GM19035 (cell line): Measurements from ENCODE around the gene PGPEP1.
"Not testable (repeated sequence)": the region's sequence is repeated elsewhere in the genome, so short reads cannot be mapped to it uniquely, and the experiment has no call there.

Source experiments
- ATAC-seq: cut with Tn5 transposase; IDR thresholded peaks from one replicate; pipeline ENCODE4 v1.9.1; 2021; ENCODE audit not compliant: unreplicated experiment

PGPEP1 gene

DNA sequence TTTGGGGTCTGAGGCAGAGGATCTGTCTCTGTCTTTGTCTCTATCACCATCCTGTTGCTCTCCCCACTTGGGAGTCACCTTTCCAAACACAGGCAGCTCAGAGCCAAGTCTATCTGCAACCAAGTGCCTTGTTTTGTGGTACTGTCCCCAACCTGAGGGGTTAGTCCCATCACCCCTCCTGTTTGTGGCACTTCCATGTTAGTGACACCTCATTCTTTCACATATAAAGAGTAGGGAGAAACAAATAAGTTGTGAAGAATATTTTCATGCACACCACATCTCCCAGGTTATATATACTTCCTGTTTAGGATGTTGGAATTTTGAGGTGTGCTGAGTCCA lies 49.3 kb downstream of the PGPEP1 start:
- no peak for ATAC-seq

- ATAC-seq: no peak
Observed at GRCh38 chr19:18390065-18390907, 49.9 kb downstream of the PGPEP1 start.

DNA sequence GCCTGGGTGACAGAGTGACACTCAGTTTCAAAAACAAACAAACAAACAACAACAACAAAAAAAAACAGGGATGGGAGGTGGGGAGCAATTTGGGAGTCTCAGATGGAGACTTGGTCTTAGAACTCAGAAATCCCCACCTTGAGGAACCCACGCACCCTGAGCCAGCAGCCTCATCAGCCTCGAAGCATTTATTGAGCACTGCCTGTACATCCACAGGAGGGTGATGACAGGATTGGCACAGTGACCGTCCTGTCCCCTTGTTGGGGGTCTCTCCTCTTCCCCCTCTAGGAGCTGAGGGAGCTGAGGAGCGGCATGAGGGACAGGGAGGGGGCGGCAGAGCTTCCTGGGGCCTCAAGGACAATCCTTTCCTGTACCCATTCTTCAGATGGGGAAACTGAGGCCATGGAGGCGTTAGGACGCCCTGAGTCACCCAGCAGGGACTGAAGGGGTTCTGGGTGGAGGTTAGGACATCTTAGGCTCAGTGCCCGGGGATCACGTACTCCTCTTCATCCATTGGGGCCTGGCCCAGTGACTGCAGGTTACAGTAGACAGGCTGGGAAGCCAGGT lies 51.2 kb downstream of the PGPEP1 start:
- no peak for ATAC-seq

GRCh38 chr19:18392417-18392816 lies 52.0 kb downstream of the PGPEP1 start:
- ATAC-seq: no peak

DNA sequence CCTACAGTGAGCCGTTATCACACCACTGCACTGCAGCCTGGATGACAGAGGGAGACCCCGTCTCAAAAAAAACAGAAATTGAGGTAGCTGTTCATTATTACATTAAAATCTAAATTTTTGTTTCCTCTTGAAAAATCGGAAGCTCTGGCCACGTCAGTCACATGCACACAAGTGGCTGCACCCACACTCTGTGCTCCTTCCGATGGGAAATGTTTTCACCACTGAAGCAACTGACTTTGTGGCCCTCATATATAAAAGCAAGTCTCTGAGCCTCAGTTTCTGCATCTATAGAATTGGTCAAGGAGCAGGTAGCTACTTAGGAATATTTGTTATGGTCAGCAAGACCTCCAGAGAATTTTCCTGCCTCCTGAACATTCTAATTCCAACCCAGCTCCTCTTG lies 52.5 kb downstream of the PGPEP1 start:
- ATAC-seq: no peak

- no peak for ATAC-seq
Observed at GRCh38 chr19:18393836-18394235, 53.4 kb downstream of the PGPEP1 start.

DNA sequence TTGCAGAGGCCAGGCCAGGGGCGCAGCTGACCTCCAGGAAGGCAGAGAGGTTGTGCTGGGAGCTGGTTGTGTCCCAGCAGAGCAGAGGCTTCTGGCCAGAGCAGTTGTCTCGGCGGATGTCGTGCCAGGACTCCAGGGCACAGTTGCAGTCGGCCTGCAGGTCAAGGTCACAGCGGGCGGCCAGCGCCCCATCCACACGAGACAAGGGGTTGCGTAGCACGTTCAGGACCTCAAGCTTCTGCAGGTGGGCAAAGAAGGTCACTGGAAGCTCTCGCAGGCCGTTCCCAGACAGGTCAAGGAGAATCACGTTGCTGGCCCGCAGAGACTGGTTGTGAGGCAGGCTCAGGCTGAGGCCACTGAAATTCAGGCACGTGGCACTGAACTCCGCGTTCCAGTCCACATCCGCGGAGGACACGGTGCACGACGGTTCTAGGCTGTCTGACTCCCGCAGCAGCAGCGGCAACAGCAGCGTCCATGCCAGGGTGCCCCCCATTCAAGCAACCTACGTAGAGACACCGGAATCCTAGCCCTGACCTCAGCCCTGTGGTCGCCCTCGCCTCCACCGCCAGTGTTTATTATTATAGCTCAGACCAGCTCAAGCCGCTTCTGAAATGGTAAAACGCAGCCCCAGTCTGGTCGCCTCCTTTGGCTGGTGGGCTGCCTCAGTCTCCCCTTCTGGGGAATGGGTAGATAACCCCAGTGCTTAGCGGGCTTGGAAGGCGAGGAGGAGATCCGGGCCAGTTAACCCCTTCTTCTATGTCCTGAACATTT lies 56.3 kb downstream of the PGPEP1 start:
- ATAC-seq: no peak

DNA sequence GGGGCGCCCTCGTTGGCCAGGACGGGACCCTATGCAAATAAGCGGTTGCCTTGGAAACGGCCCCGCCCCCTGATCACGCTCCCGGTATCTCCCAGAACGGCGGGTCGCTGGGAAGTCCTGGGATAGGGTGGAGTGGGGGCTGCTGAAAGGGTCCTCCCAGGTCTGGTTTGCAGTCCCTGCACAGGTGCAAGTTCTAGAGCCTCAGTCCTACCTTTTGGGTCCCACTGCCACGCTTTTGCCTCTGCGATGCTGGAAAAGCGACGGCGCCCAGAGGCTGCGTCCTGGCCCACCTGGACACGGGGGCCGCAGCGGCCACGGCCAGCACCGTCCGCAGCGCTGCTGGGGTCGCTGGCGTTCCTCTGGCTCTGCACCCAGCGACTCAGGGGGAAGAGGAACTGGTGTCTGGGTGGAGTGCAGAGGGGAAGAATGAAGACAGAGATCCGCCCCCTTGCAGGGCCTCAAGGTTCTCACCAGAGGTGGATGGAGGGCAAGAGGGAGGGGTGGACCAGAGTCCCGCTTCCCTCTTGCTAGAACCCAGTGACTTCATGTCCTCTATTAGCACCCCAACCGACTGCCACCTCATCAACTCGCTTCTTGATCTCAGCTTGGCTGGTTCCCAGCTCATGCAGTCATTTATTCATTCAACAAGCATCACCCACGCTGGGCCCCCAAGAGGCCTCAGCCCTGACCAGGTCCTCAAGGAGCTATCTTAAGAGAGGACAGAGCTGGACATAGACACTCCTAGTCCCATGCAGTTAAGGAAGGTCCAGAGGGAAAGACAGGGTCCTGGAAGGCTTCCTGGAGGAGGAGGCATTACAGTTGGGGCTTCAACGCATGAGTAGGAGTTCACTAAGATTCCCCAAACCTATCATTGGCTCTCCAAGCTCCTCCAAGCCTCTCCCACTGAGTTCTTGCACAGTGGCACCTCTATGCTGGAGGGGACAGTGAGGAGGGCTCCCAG lies 57.1 kb downstream of the PGPEP1 start, which contains the start of gene LRRC25:
Gene LRRC25 (minus strand): TSS at position 381 of the 961 bp plus-strand sequence. CDS start 659 bp downstream, outside the sequence.
- peak; percentile 47 for ATAC-seq

DNA sequence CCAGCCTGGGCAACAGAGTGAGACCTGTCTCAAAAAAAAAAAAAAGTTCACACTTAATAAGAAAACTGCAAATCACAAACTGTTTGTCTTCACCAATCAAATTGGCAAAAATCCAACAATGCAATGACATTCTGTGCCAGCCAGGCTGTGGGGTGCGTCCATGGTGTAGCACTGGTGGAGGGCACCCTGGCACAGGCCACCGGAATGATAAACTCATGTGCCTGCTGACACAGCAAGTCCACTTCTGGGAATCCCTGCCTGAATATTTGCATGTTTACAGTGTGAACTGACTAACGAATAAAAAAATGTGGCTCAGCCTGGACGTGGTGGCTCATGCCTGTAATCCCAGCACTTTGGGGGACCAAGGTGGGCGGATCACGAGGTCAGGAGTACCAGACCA lies 58.6 kb downstream of the PGPEP1 start:
- ATAC-seq: no peak

DNA sequence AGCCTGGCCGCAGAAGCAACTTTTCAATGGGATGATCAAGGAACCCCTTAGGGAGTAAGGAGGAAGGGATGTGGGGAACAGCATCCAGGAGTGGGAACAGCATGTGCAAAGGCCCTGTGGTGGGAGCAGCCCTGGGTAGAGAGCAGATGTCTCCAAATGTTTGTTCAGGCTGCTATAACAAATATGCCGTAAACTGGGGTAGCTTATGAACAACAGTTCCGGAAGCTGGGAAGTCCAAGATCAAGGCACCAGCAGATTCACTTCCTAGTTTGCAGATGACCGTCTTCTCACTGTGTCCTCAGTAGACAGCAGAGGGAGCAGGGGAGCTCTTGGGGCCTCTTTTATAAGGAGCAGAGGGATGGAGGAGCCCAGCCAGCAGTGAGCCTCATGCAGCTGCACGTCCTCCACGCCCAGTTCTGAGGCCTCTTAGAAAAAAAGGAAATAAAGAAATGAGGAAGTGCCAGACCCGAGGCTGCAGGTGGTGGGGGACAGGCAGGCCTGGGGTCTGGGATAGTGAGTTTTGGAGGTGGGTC lies 61.2 kb downstream of the PGPEP1 start:
- ATAC-seq: no peak

DNA sequence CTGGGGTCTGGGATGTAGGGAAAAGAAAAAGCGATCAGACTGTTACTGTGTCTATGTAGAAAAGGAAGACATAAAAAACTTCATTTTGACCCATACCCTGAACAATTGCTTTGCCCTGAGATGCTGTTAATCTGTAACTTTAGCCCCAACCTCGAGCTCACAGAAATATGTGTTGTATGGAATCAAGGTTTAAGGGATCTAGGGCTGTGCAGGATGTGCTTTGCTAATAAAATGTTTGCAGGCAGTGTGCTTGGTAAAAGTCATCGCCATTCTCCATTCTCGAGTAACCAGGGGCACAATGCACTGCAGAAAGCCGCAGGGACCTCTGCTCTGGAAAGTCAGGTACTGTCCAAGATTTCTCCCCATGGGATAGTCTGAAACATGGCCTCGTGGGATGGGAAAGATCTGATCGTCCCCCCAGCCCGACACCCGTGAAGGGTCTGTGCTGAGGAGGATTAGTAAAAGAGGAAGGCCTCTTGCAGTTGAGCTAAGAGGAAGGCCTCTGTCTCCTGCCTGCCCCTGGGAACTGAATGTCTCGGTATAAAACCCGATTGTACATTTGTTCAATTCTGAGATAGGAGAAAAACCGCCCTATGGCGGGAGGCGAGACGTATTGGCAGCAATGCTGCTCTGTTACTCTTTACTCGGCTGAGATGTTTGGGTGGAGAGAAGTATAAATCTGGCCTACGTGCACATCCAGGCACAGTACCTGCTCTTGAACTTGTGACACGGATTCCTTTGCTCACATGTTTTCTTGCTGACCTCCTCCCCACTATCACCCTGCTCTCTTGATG lies 62.3 kb downstream of the PGPEP1 start:
- not testable (repeated sequence) for ATAC-seq

- not testable (repeated sequence) for ATAC-seq
Observed at GRCh38 chr19:18405754-18406153, 65.4 kb downstream of the PGPEP1 start.

DNA sequence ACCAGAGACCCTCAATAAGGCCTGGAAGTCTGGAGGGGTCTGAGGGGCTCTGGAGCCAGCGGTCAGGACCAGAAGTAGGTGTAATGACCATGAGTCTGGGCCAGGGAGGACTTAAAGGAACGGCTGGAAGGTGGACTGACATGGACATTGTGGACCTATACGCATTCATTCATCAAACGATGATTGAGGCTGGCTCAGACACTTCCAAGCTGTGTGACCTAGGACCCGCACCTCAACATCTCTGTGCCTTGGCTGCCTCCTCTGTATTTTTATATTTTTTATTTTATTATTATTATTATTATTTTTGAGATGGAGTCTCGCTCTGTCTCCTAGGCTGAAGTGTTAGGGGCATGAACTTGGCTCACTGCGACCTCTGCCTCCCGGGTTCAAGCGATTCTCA lies 66.4 kb downstream of the PGPEP1 start:
- ATAC-seq: no peak

DNA sequence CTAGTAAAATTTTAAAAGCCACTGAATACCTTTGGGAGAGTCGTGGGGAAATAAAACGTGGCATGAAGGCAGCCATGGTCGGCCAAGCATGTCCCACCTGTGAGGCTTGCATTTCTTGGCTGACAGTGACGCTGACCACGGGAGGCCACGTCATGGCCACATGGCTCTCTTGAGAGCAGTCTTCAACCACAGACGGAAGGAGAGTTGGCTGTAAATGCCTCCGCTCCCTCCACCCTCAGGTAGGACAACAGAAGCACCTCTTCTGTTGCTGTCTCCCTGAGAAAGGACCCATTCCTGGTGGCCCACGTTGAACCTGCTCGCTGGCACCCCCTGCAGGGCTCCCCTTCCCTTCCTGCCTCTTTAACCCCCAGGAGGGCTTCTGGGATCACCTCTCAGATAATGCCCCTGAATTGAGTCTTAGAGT lies 67.7 kb downstream of the PGPEP1 start:
- peak; percentile 73 for ATAC-seq

GRCh38 chr19:18412610-18413239 lies 72.3 kb downstream of the PGPEP1 start:
- ATAC-seq: no peak

DNA sequence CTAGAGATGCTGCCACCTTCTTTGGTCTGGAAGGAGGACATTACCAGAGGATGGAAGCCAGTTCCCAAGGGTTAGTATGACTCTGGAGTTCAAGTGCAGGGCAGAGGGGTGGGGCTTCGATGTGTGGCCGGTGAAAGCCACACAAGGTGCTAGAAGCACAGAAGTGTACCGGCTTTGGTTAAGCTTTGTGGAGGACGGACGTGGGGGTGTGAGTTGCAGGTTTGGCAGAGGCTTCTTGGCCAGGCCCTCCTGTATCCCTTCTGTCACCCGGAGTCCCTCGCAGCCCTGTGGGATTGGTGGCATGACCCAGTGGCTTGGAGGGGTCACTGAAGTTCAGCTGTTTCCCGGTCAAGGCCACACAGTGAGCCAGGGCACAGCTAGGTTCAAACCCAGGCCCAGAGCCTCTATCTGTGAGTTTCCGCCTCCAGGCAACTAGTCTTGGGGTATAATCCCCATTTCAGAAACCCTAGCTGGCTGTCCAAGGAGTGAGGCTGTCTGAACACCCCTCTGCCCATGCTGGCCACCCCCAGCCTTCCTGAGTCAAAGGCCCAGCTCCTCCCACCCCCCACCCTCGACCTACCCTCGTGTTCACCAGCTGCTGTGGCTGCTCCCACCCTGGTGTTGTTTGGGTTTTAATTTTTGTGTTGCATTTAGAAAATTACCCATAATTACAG lies 74.2 kb downstream of the PGPEP1 start:
- no peak for ATAC-seq

DNA sequence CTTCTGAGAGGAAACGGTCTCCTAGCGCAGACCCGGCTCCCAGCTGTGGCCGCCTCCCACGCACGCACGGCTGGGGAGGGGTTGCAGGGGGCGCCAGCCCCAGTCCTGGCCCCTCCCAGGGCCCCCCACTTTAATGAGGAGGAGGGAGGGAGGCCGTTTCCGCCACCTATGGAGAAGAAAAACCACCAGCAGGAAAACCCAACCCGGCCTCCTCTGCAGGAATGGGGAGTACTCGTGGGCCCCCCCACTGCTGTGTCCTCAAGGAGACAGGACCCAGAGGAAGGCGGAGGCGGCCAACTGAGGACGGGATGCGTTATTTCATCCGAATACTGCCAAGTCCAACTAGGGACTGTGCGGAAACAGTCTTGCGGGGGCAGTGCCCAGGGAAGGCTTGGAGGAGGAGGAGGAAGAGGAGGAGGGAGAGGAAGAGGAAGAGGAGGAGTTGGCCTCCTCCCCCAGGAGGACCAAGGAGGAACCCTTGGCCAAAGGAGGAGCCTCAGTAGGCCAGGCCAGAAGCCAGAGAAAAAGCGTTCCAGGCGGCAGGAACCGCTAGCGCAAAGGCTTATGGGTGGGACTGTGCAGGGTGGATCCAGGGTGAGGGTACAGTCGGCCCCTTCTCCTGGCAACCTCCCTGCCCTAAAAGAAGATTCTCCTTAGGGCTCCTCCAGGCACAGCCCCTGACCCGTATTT lies 74.9 kb downstream of the PGPEP1 start:
- ATAC-seq: no peak

GRCh38 chr19:18416778-18417249 lies 76.4 kb downstream of the PGPEP1 start:
- ATAC-seq: no peak
